GM12873 (cell line): ENCODE measurements around the gene EFCAB3.

Experiments used
- CTCF ChIP-seq: IDR thresholded peaks from 2 replicates; pipeline ENCODE4 v1.5.1; 2012; ENCODE audit warnings: low read depth, mild to moderate bottlenecking, moderate library complexity, low read length, control low read depth; ENCODE audit not compliant: insufficient read depth; ENCODE audit errors: missing control alignments

Gene EFCAB3

GRCh38 chr17:62380253-62380652 lies at the start of gene EFCAB3:
EFCAB3 (plus strand) TSS chr17:62380553; CDS start chr17:62382980, 2,427 bp downstream.
- TF ChIP-seq CTCF = no peak

- no peak for TF ChIP-seq CTCF
Measured at GRCh38 chr17:62336527-62336926, 43.8 kb upstream of the EFCAB3 start.

GRCh38 chr17:62343764-62344270 lies 36.5 kb upstream of the EFCAB3 start:
- TF ChIP-seq CTCF = no peak

GRCh38 chr17:62351176-62351575 lies 29.2 kb upstream of the EFCAB3 start:
- TF ChIP-seq CTCF = no peak

- TF ChIP-seq CTCF = no peak
Measured at GRCh38 chr17:62366191-62366590, 14.2 kb upstream of the EFCAB3 start.

- no peak for TF ChIP-seq CTCF
Measured at GRCh38 chr17:62381561-62381960, 1.2 kb downstream of the EFCAB3 start.

GRCh38 chr17:62388856-62389255 lies 8.5 kb downstream of the EFCAB3 start:
- no peak for TF ChIP-seq CTCF
